Measurements from ENCODE around the gene LRIT1.

The LRIT1 gene

DNA sequence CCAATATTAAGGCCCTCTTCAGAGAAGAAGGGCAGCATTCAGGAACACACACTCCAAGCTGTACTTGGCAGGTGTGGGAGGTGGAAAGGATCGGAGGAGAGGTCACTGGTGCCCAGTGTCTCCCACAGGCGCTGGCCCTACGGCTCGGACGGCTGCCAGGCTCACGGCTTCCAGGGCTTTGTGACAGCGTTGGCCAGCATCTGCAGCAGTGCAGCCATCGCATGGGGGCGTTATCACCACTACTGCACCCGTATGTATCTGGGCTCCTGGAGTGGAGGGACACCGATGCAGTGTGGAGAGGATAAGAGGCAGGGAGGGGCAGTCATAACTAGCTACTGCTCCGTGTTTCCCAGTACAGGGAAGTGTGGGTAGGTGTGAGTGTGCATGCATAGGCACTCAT is 7.4 kb upstream of the LRIT1 start:
- no peak for DNase-seq

DNA sequence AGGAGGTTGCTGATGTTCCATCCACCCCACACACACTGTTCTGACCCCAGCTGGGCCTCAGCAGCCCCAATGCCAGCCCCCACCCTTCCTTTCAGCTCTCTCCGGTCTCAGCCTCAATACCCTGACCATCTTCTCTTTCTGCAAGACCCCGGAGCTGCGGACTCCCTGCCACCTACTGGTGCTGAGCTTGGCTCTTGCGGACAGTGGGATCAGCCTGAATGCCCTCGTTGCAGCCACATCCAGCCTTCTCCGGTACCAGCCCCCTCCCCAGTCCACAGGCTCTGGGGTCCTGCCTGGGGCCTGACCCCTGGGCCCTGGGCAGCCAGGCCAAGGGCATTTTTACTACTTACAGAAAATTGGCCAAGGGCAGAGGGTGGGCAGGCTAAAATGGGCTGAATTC is 6.2 kb upstream of the LRIT1 start:
- DNase-seq, result no peak

GRCh38 chr10:84244651-84245270 is 3.4 kb upstream of the LRIT1 start, which contains the start of gene RGR:
Gene RGR (plus strand): TSS chr10:84245053. CDS start chr10:84245091, 38 bp downstream.
- DNase-seq, result no peak

GRCh38 chr10:84243759-84244158 is 2.4 kb upstream of the LRIT1 start:
- no peak for DNase-seq

DNA sequence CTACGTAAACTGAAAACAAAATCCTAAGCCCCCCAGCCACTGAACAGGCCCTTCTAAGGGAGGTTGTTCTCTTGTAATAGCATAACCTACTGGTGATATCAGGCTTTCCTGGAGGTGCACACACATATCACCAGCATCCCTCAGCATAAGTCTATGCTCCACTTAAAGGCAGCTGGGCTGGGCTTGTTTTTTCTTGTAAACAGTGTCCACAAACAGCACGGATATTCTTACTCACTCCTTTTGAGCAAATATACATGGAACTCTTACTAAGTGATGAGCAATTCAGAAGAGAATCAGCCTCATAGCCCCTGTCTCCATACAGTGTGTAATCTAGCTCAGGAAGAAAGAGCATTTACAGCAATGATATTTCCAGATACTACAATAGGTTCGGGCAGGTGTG is 2.4 kb downstream of the LRIT1 start:
- no peak for DNase-seq

GRCh38 chr10:84237199-84238051 is 3.9 kb downstream of the LRIT1 start:
- no peak for DNase-seq

DNA sequence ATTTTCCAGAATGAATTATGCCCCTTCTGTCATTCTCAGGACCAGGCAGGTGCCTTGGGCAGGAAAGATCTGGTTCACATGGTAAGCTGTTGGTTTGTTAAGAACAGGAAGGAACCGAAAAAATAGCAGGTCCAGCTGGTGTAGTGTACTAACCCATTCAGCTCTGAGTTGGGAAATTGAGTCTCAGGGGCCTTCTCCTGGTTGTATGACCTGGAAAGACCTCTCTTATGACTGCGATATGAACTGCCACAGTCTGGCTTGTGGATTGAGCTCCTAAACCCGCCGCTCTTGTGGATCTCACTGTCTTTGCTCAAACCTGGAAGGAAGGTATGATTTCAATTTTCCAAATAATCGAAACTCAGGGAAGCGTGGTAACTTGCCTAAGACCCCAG is 4.5 kb downstream of the LRIT1 start:
- DNase-seq, result no peak

GRCh38 chr10:84235096-84235495 is 6.2 kb downstream of the LRIT1 start:
- no peak for DNase-seq

- no peak for DNase-seq
Observed at GRCh38 chr10:84234479-84234878, 6.9 kb downstream of the LRIT1 start.

DNA sequence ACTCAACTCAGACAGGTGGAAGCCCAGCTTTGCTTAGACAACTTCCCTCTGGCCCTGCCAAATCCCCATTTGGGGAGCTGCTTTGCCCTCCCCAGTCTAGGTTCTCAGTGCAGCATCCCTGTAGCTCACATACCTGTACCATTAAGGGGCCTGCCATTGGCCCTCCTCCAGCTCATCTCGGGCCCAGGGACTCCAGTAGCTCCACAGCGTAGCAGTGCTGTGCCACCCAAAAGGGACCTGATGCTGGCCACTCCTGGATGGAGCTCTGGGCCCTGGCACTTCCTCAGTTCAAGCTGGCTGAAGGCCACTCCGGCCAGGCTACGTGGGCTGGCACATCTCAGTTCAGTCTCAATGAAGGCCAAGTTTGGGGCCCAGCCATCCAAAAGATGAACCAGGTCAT is 7.4 kb downstream of the LRIT1 start:
- DNase-seq, result no peak

DNA sequence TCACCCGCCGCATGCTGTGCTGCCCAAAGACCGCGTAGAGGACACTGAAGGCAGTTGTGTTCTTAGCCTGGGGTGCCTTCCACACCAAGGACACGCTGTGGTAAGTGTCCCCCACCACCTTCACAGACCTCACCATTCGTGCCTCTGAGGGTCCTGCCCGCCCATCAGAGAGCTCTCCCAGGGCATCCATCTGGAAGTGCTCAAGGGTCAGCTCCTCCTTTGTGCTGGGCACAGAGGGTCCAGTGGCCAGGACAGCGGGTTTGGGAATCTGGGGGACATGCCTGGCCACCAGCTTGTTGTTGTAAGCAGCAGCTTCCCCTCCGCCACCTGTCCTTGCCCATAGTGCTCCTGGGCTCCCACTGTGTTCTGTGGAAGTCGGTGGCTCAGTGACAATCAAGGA is 9.0 kb downstream of the LRIT1 start:
- no peak for DNase-seq

GRCh38 chr10:84230359-84230758 is 11.0 kb downstream of the LRIT1 start:
- DNase-seq, result no peak

DNA sequence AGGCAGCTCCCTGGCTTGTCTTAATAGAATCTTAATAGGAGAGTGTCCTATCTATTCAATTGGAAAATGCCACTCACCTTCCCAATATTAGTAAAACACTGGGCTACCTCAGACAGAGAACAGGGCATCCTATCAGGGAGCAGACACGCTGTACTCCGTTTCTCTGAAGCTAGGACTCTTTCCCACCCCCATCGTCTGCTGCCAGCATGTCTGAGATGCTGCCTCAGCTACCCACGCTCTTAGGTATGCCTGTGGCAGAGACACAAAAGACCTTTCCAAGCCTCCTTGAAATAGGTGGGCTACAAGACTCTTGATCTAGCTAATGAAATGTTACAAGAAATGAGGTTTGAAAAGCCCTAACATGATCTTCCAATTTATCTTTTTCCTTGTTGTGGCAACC is 13.5 kb downstream of the LRIT1 start:
- DNase-seq, result no peak

GRCh38 chr10:84226616-84227015 is 14.7 kb downstream of the LRIT1 start:
- no peak for DNase-seq

DNA sequence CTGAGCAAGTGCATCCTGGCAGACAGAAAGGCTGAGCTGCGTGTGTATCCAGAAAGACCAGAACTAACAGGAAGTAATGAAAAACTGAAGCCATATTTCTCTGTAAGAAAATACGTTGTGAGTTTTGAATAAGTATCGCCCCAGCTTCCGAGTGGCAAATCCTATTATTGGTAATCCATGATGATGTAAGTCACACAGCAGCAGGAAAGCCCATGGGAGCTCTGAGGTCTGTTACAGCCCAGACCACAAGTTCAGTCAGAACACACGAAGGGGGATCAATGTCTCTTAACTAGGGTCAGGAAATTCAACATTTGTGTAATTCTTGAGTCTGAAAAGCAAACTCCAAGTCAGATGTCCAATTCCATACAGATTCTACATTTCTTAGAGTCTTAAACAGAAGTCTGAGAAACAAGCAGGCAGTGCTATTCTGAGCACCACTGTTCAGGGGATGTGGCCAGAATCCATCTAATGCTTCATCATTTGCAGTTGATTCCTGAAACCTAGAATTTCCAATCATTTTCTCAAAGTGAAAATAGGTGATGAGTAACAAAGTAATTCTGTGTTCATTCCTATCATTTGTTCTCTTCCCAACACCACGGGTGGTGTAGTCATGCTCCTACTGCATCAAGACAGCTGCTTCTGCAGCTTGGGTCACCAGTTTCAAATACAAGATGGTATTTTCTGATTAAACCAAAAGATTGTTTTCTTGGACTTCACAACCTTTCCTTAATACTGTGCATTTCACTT is 15.7 kb downstream of the LRIT1 start, which contains the start of gene LRIT2:
Gene LRIT2 (minus strand): TSS at position 118 of the 747 bp plus-strand sequence. CDS start 24 bp downstream, at position 94.
- no peak for DNase-seq

DNA sequence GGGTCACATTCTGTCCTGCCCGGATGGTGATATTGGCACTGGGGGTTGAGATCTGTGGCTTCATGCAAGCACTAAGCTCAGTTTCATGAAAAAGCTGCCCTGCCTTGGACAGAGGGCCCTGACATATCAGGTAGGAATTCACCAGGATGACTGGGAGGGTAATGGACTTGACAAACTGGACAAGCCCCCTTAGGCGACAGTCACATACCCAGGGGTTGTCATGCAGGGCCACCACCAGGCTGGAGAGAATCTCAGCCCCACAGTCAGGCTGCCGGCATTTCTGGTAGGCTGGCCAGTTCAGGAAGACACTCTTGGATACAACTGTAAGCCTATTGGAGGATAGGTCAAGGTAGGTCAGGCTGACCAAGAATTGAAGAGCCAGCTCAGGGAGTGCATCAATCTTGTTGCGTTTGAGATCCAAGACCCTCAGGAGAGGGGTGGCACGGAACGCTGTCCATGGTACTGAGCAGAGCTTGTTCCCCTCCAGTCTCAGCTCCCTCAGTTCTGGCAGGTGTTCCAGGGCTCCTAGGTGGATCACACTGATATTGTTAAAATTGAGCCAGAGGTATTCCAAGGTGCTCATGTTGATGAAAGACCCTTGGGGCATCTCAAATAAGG is 16.8 kb downstream of the LRIT1 start:
- no peak for DNase-seq

GRCh38 chr10:84221916-84222315 is 19.4 kb downstream of the LRIT1 start:
- no peak for DNase-seq

DNA sequence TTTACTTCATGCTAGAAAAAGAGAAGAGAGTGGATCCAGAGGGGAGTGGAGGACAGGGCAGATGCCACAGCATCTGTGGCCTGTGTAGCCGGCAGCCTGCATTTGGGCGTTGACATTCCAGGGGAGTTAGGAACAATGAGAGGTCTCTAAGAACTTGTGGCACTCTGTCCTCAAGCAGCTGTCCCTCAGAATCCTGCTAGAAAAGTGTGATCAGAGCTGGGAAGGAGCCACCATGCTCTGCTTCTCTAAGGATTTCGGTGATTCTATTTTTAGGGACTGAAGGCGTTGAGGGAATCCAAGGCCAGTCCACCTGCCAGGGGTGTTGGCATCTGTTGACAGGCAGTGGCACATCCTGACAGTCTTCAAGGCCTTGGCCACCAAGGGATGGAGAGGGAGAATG is 23.6 kb downstream of the LRIT1 start:
- no peak for DNase-seq

DNA sequence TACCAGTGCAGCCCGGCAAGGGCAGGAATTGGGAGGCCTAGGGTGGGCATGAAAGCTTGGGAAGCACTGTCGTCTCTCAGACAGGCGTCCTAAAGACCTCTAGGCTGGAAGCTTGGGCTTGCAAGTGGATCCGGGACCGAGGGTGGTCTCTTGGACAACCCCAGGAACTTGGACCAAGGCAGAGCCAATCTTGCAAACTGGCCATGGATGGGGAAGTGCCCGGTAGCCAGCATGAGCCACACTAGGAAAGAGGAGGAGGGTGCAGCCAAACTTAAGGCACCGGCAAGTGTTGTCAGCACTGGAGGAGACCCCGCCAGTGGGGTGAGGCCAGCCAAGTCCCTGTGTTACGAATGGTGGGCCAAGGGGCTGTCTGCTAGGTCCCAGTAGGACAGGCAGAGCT is 24.5 kb downstream of the LRIT1 start:
- DNase-seq, result no peak

GRCh38 chr10:84214612-84215235 is 26.6 kb downstream of the LRIT1 start:
- no peak for DNase-seq

- DNase-seq, result no peak
Observed at GRCh38 chr10:84214046-84214572, 27.2 kb downstream of the LRIT1 start.

GRCh38 chr10:84213076-84213475 is 28.3 kb downstream of the LRIT1 start:
- no peak for DNase-seq

Data from SIG-M5 (cell line).